GM19043 (cell line): ENCODE results near the gene TAPBPL.
"Not testable (repeated sequence)": the region's sequence is repeated elsewhere in the genome, so short reads cannot be mapped to it uniquely, and the experiment has no call there.

ENCODE experiments used
- ATAC-seq: cut with Tn5 transposase; IDR thresholded peaks from one replicate; pipeline ENCODE4 v1.9.1; 2021; ENCODE audit warnings: low read depth; ENCODE audit not compliant: unreplicated experiment

The TAPBPL gene

DNA sequence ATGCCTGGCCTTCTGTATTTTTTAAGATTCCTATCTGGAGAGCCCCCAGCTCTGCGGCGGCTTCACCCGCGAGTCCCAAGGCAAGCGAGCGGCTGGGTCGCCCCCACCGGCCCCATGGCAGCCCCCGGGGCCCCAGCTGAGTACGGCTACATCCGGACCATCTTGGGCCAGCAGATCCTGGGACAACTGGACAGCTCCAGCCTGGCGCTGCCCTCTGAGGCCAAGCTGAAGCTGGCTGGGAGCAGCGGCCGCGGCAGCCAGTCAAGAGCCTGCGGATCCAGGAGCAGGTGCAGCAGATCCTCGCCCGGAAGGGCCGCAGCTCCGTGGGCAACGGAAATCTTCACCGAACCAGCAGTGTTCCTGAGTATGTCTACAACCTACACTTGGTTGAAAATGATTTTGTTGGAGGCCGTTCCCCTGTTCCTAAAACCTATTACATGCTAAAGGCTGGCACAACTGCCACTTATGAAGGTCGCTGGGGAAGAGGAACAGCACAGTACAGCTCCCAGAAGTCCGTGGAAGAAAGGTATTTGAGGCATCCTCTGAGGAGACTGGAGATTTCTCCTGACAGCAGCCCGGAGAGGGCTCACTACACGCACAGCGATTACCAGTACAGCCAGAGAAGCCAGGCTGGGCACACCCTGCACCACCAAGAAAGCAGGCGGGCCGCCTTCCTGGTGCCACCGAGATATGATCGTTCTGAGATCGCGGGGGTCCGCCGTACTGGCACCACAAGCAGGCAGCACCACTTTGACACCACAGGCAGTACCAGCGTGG, 25.9 kb downstream of the TAPBPL start:
- ATAC-seq = not testable (repeated sequence)

DNA sequence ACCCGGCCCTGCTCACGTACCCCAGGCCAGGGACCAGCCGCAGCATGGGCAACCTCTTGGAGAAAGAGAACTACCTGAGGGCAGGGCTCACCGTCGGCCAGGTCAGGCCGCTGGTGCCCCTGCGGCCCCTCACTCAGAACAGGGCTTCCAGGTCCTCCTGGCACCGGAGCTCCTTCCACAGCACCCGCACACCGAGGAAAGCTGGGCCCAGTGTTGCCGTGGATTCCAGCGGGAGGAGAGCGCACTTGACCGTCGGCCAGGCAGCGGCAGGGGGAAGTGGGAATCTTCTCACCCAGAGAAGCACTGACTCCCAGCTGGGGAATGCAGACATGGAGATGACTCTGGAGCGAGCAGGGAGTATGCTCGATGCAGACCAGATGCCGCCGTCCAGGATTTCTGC, 26.6 kb downstream of the TAPBPL start:
- no peak for ATAC-seq

DNA sequence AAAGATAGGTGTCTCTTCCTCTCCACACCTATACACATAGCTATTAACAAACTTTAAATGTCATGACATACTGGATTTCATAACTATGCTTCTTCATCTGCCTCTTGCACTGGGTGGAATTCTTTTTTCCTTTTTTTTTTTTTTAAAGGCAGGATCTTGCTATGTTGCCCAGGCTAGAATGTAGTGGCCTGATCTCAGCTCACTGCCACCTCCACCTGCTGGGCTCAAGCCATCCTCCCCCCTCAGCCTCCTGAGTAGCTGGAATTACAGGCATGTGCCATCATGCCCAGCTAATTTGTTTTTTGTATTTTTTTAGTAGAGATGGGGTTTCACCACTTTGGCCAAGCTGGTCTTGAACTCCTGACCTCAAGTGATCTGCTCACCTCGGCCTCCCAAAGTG, 36.4 kb downstream of the TAPBPL start:
- ATAC-seq = no peak

DNA sequence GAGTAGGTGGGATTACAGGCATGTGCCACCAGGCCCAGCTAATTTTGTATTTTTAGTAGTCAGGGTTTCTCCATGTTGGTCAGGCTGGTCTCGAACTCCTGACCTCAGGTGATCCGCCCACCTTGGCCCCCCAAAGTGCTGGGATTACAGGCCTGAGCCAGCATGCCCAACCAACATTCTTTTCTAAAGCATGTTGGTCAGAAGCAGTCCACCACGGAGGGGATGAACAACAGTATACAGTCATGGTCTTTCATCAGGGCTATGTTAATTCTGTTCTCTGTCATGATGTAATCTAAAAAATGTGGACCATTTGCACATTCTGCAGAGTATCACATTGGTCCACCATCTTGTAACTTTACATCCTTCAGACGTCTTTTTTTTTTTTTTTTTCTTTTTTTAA, 37.6 kb downstream of the TAPBPL start:
- no peak for ATAC-seq

DNA sequence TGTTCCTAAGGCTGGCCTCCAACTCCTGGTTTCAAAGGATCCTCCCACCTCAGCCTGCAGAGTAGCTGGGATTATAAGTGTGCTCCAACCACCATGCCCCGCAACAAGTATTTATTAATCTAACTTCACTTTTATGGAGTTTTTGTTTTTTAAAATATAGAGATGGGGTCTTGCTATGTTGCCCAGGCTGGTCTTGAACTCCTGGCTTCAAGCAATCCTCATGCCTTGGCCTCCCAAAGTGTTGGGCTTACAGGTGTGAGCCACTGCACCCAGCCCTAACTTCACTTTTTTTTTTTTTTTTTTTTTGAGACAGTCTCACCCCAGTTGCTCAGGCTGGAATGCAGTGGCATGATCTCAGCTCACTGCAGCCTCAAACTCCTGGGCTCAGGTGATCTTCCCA, 38.8 kb downstream of the TAPBPL start:
- not testable (repeated sequence) for ATAC-seq

DNA sequence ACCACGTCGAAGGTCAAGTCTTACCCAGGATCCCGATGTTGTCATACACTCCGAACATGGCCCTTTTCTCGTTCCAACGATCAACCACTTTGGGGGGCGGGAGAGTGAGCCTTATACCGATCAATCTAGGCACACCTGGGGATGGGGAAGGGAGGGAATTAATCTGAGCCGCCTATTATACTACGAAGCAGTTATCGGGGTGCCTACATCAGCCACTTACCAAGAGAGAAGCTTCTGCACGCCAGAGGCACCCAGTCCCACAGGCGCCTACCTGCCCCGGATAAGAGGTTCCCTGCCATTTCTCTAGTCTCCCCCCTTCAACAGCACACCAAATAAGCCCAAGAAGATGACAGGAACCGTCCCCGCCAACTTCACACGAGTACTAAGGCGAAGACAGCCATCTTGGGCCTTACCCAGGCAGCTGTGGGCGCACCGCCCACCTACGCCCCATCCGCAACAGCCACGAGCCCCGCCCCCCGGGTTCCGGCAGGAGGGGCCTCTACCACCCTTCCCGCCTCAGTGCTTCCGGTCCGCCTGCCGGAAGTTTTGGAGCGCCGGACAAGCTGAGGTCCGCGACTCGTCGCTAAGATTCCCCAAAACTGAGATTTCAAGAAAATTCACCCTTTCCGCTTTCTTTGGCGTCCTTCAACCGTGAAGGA, 41.1 kb downstream of the TAPBPL start, which contains the start of gene MRPL51:
MRPL51 (minus strand) TSS at position 425 of the 659 bp plus-strand sequence; CDS start at position 299, 126 bp downstream.
- peak; percentile 55 for ATAC-seq

DNA sequence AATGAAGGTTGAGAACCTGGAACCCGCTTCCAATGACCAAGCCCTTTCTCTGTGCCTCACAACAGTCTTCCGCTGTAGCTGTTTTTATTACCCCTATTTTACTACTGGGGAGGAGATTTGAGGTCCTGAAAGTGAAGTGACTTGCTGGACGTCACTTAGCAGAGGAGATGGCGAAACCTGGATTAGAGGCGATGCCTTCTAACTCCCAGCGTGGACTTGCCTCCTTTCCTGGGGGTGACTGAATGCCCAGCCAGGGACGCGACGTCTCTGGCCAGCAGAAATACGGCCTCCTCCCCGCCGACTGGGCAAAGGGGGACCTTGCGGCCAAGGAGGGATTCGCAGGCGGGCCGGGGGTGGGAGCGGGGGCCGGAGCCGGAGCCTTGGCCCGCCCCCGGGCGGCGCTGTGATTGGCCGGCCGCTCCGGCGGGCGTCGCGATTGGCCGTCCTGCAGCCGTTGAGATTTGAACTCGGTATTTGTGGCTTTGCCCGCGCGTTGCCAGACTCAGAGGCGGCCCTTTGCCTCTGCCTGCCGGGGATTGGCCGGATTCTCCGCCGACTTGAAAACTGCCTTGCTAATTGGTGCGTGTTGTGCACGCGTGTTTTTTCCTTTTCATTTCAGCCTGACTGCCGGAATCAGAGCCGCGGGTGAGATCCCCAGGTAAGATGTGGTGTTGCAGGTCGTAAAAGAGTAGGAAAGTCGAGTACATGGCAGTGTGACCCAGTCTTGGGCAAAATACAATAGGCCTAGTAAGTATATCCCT, 41.8 kb downstream of the TAPBPL start, which contains the start of gene NCAPD2:
NCAPD2 (plus strand) TSS at position 606 of the 761 bp plus-strand sequence. CDS start 997 bp downstream, outside the sequence.
- peak; percentile 86 for ATAC-seq

DNA sequence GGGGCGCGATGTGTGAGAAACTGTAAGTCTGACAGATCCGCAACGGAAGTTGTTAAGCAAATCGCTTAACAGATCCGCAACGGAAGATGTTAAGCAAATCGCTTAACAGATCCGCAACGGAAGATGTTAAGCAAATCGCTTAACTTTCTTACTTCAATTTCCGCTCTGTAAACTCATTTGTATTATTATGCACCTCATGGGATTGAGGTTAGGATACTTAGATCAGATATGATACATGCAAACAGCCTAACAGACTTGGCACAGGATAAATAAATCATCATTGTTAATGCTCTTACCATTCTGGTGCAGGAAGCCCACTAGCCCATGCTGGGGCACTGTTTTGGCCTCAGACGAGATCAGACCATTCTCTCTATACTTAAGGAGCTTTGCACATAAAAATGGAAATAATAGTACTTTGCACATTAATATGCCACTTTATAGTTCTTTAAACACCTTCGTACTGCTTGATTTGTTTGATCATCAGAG, 42.5 kb downstream of the TAPBPL start:
- no peak for ATAC-seq

DNA sequence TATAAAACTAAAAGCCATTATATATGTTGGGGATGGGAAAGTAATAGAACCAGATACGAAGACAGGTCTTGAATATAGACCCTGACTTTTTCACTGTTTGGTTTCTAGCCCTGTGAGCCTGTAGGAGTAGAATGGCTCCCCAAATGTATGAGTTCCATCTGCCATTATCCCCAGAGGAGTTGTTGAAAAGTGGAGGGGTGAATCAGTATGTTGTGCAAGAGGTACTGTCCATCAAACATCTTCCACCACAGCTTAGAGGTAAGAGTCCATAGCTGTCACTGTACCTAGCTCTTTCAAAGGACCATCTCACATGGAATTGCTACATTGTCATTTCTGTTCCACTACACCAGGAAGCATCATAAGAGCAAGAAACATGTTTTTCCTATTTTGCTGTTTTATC, 43.1 kb downstream of the TAPBPL start:
- ATAC-seq = no peak

DNA sequence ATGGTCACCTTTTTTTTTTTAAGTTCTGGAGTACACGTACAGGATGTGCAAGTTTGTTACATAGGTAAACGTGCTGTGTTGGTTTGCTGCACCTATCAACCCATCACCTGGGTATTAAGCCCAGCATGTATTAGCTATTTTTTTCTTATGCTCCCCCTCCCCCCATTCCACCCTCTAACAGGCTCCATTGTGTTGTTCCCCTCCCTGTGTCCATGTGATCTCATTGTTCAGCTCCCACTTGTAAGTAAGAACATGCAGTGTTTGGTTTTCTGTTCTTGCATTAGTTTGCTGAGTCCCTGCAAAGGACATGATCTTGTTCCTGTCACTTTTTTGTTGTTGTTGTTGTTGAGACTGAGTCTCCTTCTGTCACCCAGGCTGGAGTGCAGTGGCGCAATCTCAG, 45.4 kb downstream of the TAPBPL start:
- not testable (repeated sequence) for ATAC-seq

DNA sequence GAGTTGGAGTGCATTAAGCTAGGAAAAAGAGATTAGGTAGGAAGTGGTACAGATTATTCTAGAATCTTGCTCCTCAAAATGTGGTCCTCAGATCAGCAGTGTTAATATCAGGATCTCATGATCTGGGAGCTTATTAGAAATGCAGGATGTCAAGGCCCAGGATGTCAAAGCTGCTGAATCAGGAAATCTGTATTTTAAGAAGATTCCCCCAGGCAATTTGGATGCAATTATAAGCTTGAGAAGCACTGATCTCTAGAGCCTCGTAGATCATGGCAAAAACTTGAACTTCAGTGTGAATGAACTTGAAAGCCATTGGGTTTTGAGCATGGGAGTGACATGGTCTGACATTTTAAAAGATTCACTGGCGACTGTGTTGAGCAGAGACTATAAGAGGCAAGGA, 48.6 kb downstream of the TAPBPL start:
- no peak for ATAC-seq

DNA sequence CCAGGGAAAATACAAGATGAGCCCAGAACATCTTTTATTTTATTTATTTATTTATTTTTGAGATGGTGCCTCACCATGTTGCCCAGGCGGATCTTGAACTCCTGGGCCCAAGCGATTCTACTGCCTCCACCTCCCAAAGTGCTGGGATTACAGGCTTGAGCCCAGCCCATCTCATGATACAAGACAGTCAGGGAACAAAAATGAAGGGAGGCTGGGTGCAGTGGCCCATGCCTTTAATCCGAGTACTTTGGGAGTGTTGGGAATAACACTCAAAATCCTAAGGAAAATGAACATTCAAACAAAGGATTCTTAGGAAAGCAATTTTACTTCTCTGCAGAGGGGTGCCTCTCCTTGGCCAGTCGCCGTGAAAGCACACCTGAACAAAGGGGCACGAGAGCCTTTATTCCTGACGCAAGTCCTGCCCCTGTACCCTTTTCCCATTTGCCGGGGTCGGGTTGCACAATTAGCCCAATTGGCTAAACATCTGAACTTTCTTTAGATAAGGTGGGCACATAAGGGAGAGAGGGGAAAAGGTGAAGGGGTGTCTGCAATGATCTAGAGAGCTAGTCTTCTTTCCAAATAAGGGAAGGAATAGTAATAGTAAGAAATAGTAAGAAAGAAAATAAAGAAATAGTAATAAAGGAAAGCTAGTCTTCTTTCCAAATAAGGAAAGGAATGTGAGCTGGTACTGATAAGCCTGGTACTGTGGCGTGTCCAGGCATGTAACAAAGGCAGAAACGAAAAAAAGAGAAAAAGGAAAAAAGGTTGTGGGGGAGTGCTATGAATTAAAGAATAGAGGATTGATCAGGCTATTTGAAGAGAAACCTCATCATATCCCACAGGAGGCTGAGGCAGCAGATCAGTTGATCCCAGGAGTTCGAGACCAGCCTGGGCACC, 55.5 kb downstream of the TAPBPL start:
- no peak for ATAC-seq

DNA sequence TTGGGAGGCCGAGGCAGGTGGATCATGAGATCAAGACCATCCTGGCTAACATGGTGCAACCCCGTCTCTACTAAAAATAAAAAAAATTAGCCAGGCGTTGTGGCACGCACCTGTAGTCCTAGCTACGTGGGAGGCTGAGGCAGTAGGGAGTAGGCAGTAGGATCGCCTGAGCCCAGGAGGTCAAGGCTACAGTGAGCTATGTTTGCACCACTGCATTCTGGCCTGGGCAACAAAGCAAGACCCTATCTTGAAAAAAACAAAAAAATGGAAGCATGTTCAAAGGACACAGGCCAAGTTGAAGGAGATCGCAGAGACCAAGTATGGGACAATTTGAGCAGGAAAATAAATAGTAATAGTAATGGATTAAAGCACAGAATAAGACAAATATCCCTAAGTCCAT, 56.2 kb downstream of the TAPBPL start:
- ATAC-seq = no peak
